PFSK-1 (cell line): Measurements from ENCODE around the gene SPTB.

Source experiments
- POLR2AphosphoS5 ChIP-seq: IDR thresholded peaks from 2 replicates; pipeline ENCODE4 v1.6.1; 2012; ENCODE audit warnings: low read depth, mild to moderate bottlenecking, control low read depth, low read length, moderate library complexity
- REST ChIP-seq, 2 experiments: IDR thresholded peaks; 2 replicates each; pipeline versions ENCODE4 v1.6.1 to v1.8.0; 2011 to 2012; ENCODE audit warnings: low read depth in 2 of 2, low read length in 2 of 2, control low read depth in 1 of 2, inconsistent platforms in 1 of 2, mild to moderate bottlenecking in 1 of 2, moderate library complexity in 1 of 2; ENCODE audit not compliant: insufficient read depth in 1 of 2
- SIN3A ChIP-seq: IDR thresholded peaks from 2 replicates; pipeline ENCODE4 v1.6.1; 2012; ENCODE audit warnings: mild to moderate bottlenecking, low read length, moderate library complexity, borderline replicate concordance; ENCODE audit not compliant: insufficient read depth
- TAF1 ChIP-seq: IDR thresholded peaks from 2 replicates; pipeline ENCODE4 v1.6.1; 2012; ENCODE audit warnings: low read length, control low read depth, borderline replicate concordance; ENCODE audit not compliant: insufficient read depth

GRCh38 chr14:64761441-64762043 is 118.2 kb downstream of the SPTB start:
- no peak for TF ChIP-seq SIN3A
- TF ChIP-seq REST (IDR thresholded peaks at IDR 0.05; ENCODE audit: insufficient read depth in 1 of 2, low read depth in 2 of 2, low read length in 2 of 2): no peak
- no peak for TF ChIP-seq TAF1
- TF ChIP-seq POLR2AphosphoS5: no peak
